NCI-H2107 (cell line): ENCODE results near the gene CCDC184.
"Not testable (repeated sequence)": the region's sequence is repeated elsewhere in the genome, so short reads cannot be mapped to it uniquely, and the experiment has no call there.

Source experiments
- DNase-seq: peaks from one replicate; lab custom pipeline; 2025; lab: John Stamatoyannopoulos, UW

Gene CCDC184

DNA sequence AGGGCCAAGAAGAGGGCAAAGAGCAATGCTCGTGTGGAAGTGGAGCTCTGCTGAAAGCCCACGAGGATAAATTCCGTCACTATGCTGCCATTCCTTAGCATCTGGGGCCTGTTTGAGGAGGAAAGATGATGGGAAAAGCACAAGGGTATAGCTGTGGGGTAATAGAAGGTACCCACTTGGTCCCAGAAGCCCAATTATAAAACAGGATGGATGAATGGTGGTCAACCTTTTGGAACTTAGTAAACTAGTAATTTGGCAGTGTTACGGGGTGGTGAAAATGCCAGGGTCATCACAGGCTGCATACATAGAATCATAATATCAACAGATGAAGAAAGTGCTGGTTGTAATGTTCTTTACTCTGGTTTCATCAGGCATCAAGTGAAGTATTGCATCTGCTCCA is 19.7 kb downstream of the CCDC184 start, which contains the start of gene OR10AD1:
TSS of gene OR10AD1 (minus strand) at position 101 of the 400 bp plus-strand sequence. CDS start at position 101, 0 bp downstream.
- no peak for DNase-seq

DNA sequence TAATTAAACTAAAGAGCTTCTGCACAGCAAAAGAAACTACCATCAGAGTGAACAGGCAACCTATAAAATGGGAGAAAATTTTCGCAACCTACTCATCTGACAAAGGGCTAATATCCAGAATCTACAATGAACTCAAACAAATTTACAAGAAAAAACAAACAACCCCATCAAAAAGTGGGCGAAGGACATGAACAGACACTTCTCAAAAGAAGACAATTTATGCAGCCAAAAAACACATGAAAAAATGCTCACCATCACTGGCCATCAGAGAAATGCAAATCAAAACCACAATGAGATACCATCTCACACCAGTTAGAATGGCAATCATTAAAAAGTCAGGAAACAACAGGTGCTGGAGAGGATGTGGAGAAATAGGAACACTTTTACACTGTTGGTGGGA is 26.1 kb downstream of the CCDC184 start:
- not testable (repeated sequence) for DNase-seq

DNA sequence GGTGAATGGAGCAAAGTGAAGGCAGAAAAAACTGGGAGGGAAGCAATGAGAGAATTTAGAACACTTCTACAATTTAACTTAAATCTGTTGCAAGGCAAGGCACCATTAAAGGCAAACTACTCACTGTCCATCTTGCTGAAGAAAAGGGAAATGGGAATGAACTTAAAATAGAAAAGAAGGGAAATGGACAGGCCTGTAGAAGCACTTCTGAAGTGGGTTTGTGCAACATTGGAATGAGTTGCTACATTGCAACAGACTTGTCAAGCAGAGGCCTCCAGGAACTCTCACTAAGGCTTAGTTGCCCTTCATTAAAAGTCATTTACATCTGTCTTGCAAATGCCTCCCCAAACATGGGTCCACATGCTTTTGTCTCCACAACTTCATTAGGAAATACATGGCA is 33.3 kb downstream of the CCDC184 start:
- DNase-seq, result no peak

DNA sequence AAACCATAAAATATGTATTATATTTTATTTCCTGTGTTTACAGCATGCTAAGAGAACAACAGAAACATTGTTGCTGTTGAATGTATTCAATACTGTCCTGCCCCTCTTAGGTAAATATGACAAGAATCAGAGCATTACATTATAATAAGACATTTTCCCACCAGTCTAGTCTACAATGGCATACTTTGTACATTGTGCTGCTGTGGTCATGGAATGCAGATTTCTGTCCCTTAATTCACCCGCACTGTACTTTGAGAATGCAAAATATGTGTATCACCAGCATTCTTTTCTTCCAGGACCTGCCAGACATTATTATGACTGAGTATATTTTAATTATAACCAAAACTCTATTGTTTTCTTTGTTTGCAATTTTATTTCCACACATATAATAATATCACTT is 36.2 kb downstream of the CCDC184 start:
- no peak for DNase-seq

DNA sequence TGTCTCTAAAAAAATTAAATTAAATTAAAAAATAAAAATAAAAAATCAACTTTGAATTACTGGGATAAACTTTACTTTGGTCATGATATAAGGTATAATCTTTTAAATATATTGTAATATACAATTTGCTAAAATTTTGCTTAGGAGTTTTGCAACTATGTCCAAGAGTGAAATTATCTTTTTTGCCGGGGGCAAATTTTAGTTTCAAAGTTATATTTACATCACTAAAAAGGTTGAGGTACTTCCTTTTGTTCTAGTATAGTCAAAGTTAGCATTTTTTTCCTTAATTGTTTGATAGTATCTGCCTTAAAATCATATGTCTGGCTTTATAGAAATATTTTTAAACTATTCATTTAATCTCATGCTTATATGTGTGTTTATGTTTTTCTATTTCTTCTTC is 37.3 kb downstream of the CCDC184 start:
- no peak for DNase-seq

DNA sequence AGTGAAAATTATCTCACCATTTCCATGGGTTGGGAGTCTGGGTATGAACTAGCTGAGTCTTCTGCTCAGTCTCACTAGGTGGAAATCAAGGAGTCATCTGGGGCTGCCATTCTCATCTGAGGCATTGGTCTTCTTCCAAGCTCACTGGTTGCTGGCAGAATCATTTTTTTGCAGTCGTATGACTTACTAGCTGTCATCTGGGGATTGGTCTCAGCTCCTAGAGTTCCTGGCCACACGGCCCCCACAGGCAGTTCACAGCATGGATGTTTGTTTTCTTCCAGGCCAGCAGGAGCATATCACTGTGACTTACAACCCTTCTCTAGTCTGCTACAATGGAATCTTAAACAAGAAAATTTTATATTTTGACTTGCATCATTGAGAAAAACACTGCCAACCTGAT is 38.2 kb downstream of the CCDC184 start:
- DNase-seq, result no peak

DNA sequence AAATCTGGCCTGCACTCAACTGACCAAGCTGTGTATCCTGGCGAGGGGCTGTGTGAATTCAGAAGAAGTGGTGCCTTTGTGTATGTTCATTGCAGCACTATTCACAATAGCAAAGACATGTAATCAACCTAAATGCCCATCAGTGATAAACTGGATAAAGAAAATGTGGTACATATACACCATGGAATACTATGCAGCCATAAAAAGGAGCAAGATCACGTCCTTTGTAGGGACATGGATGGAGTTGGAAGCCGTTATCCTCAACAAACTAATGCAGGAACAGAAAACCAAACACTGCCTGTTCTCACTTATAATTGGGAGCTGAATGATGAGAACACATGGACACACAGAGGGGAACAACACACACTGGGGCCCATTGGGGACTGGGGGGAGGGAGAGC is 41.1 kb downstream of the CCDC184 start:
- not testable (repeated sequence) for DNase-seq

DNA sequence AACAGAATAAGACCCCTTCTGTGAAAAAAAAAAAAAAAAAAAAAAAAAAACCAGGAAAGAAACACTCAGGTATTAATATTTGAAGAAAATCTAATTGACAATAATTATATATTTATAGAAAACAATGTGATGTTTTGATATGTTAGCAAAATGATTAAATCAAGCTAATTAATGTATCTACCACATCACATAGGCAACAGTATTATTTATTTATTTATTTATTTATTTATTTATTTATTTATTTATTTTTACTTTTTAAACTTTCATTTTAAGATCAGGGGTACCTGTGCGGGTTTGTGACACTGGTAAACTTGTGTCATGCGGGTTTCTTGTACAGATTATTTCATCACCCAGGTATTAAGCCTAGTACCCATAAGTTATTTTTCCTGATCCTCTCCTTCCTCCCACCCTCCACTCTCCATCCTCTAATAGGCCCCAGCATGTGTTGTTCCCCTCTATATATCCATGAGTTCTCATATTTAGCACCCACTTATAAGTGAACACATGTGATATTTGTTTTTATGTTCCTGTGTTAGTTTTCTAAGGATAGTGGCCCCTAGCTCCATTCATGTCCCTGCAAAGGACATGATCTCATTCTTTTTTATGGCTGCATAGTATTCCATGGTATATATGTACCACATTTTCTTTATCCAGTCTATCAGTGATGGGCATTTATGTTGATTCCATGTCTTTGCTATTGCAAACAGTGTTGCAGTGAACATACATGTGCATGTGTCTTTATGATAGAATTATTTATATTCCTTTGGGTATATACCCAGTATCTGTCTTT is 47.9 kb downstream of the CCDC184 start:
- DNase-seq, result not testable (repeated sequence)
